GM12878 (cell line): Measurements from ENCODE around the gene TXLNB. TPM values are rescaled to one million over a fixed set of nuclear protein-coding genes. Genes with fewer than 3 reads are reported as not detected.

Source experiments
- ATAC-seq: fragments of 200-7000 bp; cut with Tn5 transposase; 3 replicates; pipeline ENCODE4 v1.9.1; 2020; ENCODE audit warnings: mild to moderate bottlenecking, moderate library complexity
- BruUV-seq: library from RNA; stranded (reverse); fragments of 400-500 nt; replicated peaks from 2 replicates; lab custom pipeline; 2021; lab: Mats Ljungman, UMichigan
- CTCF ChIA-PET: fragments of 300-600 bp; sonication (Branson Sonifier 250); formaldehyde crosslinking; extraction: SDS; loops from one replicate; lab custom pipeline; 2021; ENCODE audit warnings: inconsistent platforms; lab: Yijun Ruan, JAX
- POLR2A ChIA-PET: fragments of 350-600 bp; formaldehyde crosslinking; extraction: SDS; loops from one replicate; lab custom pipeline; 2021; ENCODE audit warnings: inconsistent platforms; lab: Charles Lee
- RAD21 ChIA-PET: fragments of 300-600 bp; sonication (Branson Sonifier 250); formaldehyde crosslinking; loops from one replicate; lab custom pipeline; 2023; ENCODE audit warnings: antibody characterized with exemption; ENCODE audit not compliant: unreplicated experiment; lab: Charles Lee
- SMC1A ChIA-PET: fragments of 300-600 bp; sonication (Branson Sonifier 250); formaldehyde crosslinking; loops from one replicate; lab custom pipeline; 2023; ENCODE audit not compliant: unreplicated experiment, uncharacterized antibody; lab: Charles Lee
- DNase-seq: peaks from one replicate; pipeline ENCODE4 v3.0.0-alpha.2; 2011; ENCODE audit warnings: low read depth, low spot score
- FAIRE-seq: peaks from 3 replicates; lab custom pipeline; 2011; peaks lifted over from hg19 to GRCh38; lab: Jason Lieb, UNC
- H2AFZ ChIP-seq: 2 replicates; pipeline ENCODE4 v1.6.0; 2011; ENCODE audit warnings: low read depth, low read length, control low read depth; ENCODE audit not compliant: control insufficient read depth
- H3K27ac ChIP-seq: 2 replicates; pipeline ENCODE4 v1.5.1; 2011; ENCODE audit warnings: control low read depth; ENCODE audit not compliant: control insufficient read depth, insufficient read depth
- H3K27me3 ChIP-seq, 2 experiments: replicated peaks in 1 of 2; 2 replicates each; pipeline versions ENCODE4 v1.6.0 to v1.6.1; 2011; ENCODE audit warnings: low read length in 1 of 2; ENCODE audit not compliant: control insufficient read depth in 2 of 2, insufficient read depth in 2 of 2
- H3K36me3 ChIP-seq, 2 experiments: 2 replicates each; pipeline ENCODE4 v1.5.1; 2011; ENCODE audit warnings: low read length in 1 of 2; ENCODE audit not compliant: control insufficient read depth in 2 of 2, insufficient read depth in 2 of 2
- H3K4me1 ChIP-seq: 2 replicates; pipeline ENCODE4 v1.6.1; 2011; ENCODE audit warnings: mild to moderate bottlenecking, low read length, moderate library complexity, mixed read lengths; ENCODE audit not compliant: control insufficient read depth, insufficient read depth
- H3K4me2 ChIP-seq: 2 replicates; pipeline ENCODE4 v1.6.0; 2011; ENCODE audit warnings: control low read depth; ENCODE audit not compliant: control insufficient read depth, insufficient read depth
- H3K4me3 ChIP-seq: fragments of 200-600 bp; sonication (generic); 2 replicates; pipeline ENCODE4 v1.5.1; 2016
- H3K79me2 ChIP-seq: 2 replicates; pipeline ENCODE4 v1.6.0; 2011; ENCODE audit warnings: low read length; ENCODE audit not compliant: control insufficient read depth, insufficient read depth
- H3K9ac ChIP-seq: 2 replicates; pipeline ENCODE4 v1.8.0; 2011; ENCODE audit warnings: low read length, control low read depth, mixed read lengths; ENCODE audit not compliant: control insufficient read depth, insufficient read depth
- H3K9me3 ChIP-seq: replicated peaks from 3 replicates; pipeline ENCODE4 v1.5.1; 2011; ENCODE audit warnings: mild to moderate bottlenecking, low read length; ENCODE audit not compliant: control insufficient read depth, insufficient read depth
- H4K20me1 ChIP-seq: 2 replicates; pipeline ENCODE4 v1.6.0; 2011; ENCODE audit not compliant: control insufficient read depth, insufficient read depth
- BCL11A ChIP-seq: IDR thresholded peaks from 2 replicates; pipeline ENCODE4 v1.6.1; 2011; ENCODE audit warnings: low read depth, low read length
- CTCF ChIP-seq, 3 experiments: IDR thresholded peaks in 2 of 3; conservative IDR thresholded peaks in 1 of 3; 2 replicates each; pipeline ENCODE4 v1.5.1; 2011; ENCODE audit warnings: low read depth in 3 of 3, low read length in 3 of 3, mild to moderate bottlenecking in 3 of 3, control low read depth in 2 of 3, moderate library complexity in 2 of 3, inconsistent platforms in 1 of 3, mixed read lengths in 1 of 3; ENCODE audit not compliant: control insufficient read depth in 2 of 3, insufficient read depth in 1 of 3; ENCODE audit errors: extremely low read depth in 1 of 3
- EGR1 ChIP-seq, 2 experiments: IDR thresholded peaks; 1 replicate in 1 of 2; 2 replicates in 1 of 2; pipeline ENCODE4 v1.6.1; 2011 to 2012; ENCODE audit warnings: low read depth in 2 of 2, low read length in 2 of 2, borderline replicate concordance in 1 of 2, mild to moderate bottlenecking in 1 of 2, moderate library complexity in 1 of 2
- EP300 ChIP-seq, 2 experiments: fragments of 150-350 bp in 1 of 2; IDR thresholded peaks; 2 replicates each; pipeline ENCODE4 v1.6.1; 2011 to 2012; ENCODE audit warnings: low read depth in 2 of 2, low read length in 2 of 2, borderline replicate concordance in 1 of 2, improper control_type of control experiment in 1 of 2, inconsistent platforms in 1 of 2; ENCODE audit not compliant: control insufficient read depth in 1 of 2
- HCFC1 ChIP-seq: fragments of 150-350 bp; IDR thresholded peaks from 2 replicates; pipeline ENCODE4 v1.6.1; 2014; ENCODE audit warnings: low read length
- HSF1 ChIP-seq: fragments of 150-350 bp; IDR thresholded peaks from 2 replicates; pipeline ENCODE4 v1.6.1; 2014; ENCODE audit warnings: mild to moderate bottlenecking, low read depth, low read length
- IKZF2 ChIP-seq, 2 experiments: fragments of 450-650 bp; IDR thresholded peaks; 2 replicates each; pipeline ENCODE4 v1.6.1; 2017; ENCODE audit warnings: mild to moderate bottlenecking in 2 of 2, moderate library complexity in 2 of 2
- IRF4 ChIP-seq: IDR thresholded peaks from 2 replicates; pipeline ENCODE4 v1.6.1; 2011; ENCODE audit warnings: low read depth, low read length
- KAT2A ChIP-seq: conservative IDR thresholded peaks from 2 replicates; pipeline ENCODE4 v1.6.1; 2011; ENCODE audit warnings: low read depth, low read length; ENCODE audit not compliant: control insufficient read depth
- RAD21 ChIP-seq: IDR thresholded peaks from 2 replicates; pipeline ENCODE4 v1.6.1; 2011; ENCODE audit warnings: mild to moderate bottlenecking, low read depth, low read length, moderate library complexity; ENCODE audit not compliant: insufficient read depth
- RCOR1 ChIP-seq: conservative IDR thresholded peaks from 2 replicates; pipeline ENCODE4 v1.6.1; 2012; ENCODE audit warnings: low read depth, low read length, improper control_type of control experiment
- ZBED1 ChIP-seq: IDR thresholded peaks from 2 replicates; pipeline ENCODE4 v1.6.1; 2016; ENCODE audit warnings: borderline replicate concordance
- ZNF207 ChIP-seq: fragments of 450-650 bp; IDR thresholded peaks from 2 replicates; pipeline ENCODE4 v1.6.1; 2014; ENCODE audit warnings: antibody characterized with exemption, mild to moderate bottlenecking, borderline replicate concordance
- WGBS: methylation state at CpG from one replicate; pipeline ENCODE4 v1.1.6; 2016; ENCODE audit warnings: low lambda C conversion rate; ENCODE audit not compliant: insufficient replicate concordance, insufficient coverage; ENCODE audit errors: missing lambda C conversion rate; 5-methylcytosine and 5-hydroxymethylcytosine counted together
- in situ Hi-C: fragments of 300-500 bp; cut with MboI; formaldehyde crosslinking; loops from 9 replicates; pipeline ENCODE4 v1.14.3; 2018; ENCODE audit warnings: mixed read lengths
- intact Hi-C: fragments of 100-400 bp; cut with micrococcal nuclease; formaldehyde crosslinking; loops from one replicate; pipeline ENCODE4 v1.14.2; 2022; ENCODE audit not compliant: unreplicated experiment
- polyA plus RNA-seq, 11 experiments: library from polyadenylated mRNA; depleted of rRNA in 4 of 11; unstranded in 6 of 11; stranded (reverse) in 5 of 11; fragments of >200 nt; fragmentation: Nextera tagmentation in 4 of 11; fragmentation: Illumina TruSeq in 1 of 11; extraction: Ambion mirVana in 4 of 11; extraction: Trizol in 1 of 11; gene quantifications; 1 replicate in 1 of 11; 2 replicates in 10 of 11; pipeline versions ENCODE4 v1.2.1 to v1.2.3, GENCODE V29; 2011 to 2016; ENCODE audit warnings: inconsistent platforms in 2 of 11, missing spikeins in 2 of 11, low read depth in 1 of 11
- total RNA-seq, 4 experiments: library from RNA; depleted of rRNA in 3 of 4; stranded (reverse); fragments of >200 nt in 3 of 4; fragmentation: Illumina TruSeq in 1 of 4; extraction: Trizol in 1 of 4; gene quantifications; 2 replicates each; pipeline versions ENCODE4 v1.2.1 to v1.2.3, GENCODE V29; 2013 to 2021
- TF ChIP-seq, protein P1 (sequence below): IDR thresholded peaks from 2 replicates; pipeline ENCODE4 v1.6.1; 2011; ENCODE audit warnings: borderline replicate concordance, low read depth, mild to moderate bottlenecking, moderate library complexity, mixed read lengths, low read length; ENCODE audit not compliant: insufficient read depth; ENCODE audit errors: extremely low read length

The TXLNB gene
- total and polyA plus RNA-seq, 10 of the 15 experiments (the other 5 are each of a cell fraction or from before 2014, with no cell fraction given) = 0.07 to 1.3 (median 0.22) TPM; not detected in 1

DNA sequence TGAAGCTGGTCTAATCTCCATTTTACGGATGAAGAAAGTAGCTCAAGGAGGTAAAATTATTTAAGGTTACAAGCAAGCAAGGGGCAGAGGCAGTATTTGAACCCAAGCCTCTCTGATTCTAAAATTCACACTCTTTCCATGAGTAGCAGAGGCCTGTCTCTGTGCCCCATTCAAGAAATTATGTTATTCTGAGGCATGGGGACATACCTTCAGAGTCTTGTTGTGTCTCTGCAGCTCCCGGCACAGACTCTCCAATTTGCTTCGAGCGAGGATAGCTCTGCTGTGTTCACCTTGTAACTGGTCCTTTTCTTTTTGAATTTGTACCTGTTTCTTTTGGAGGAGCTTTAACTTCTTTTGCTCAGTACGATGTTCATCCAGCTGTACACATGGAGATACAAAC, 21.5 kb downstream of the TXLNB start:
- ChIA-PET POLR2A (interaction anchor here (0.7 to 2.0 kb wide), 9 partner anchors 9 to 73 kb away, joined by 3 to 10 read pairs (median 4); partner anchors contain the start of gene TXLNB), SMC1A (interaction anchor here (0.7 to 4.2 kb wide), 22 partner anchors 8 to 103 kb away, joined by 3 to 52 read pairs (median 4); partner anchors contain the start of gene TXLNB), RAD21 (interaction anchor here (0.7 to 3.2 kb wide), 11 partner anchors 10 to 105 kb away, joined by 3 to 39 read pairs (median 7); partner anchors contain the start of genes CITED2 and TXLNB), CTCF (interaction anchor here (0.8 to 3.7 kb wide), 13 partner anchors 8 to 99 kb away, joined by 3 to 21 read pairs (median 4); partner anchors contain the start of gene TXLNB)
- intact Hi-C loops (no loop called here), in situ Hi-C loops (no loop called here)
- Histone ChIP-seq H3K27ac (peak overlapping the region; percentile 14; the same call in 1 of the 2 replicates), H4K20me1 (no peaks in the 10 kb centered on the region), H3K4me2 (peak overlapping the region; percentile 32), H3K36me3 (no peaks in the 10 kb centered on the region), H2AFZ (peak overlapping the region; percentile 22), H3K4me1 (peaks cover 6% of the 10 kb centered on the region), H3K4me3 (no peak overlapping the region), H3K9ac (no peak overlapping the region; the same call in 1 of the 2 replicates), H3K79me2 (no peaks in the 10 kb centered on the region), H3K27me3 (no peaks in the 10 kb centered on the region), H3K9me3 (no peaks in the 10 kb centered on the region)
- DNase-seq = no peak
- BruUV-seq = no TSS peak
- peak; percentile 64 for ATAC-seq
- no peak for FAIRE-seq
- 81% methylated on average over 5 of the region's 5 CpGs for WGBS
- no peak for TF ChIP-seq EGR1 (IDR thresholded peaks at IDR 0.05; ENCODE audit: borderline replicate concordance in 1 of 2, low read depth in 2 of 2, low read length in 2 of 2)
- TF ChIP-seq IRF4 = no peak
- TF ChIP-seq RCOR1 = no peak
- TF ChIP-seq IKZF2 (IDR thresholded peaks at IDR 0.05) = no peak
- TF ChIP-seq ZBED1 = no peak
- no peak for TF ChIP-seq CTCF (IDR thresholded peaks at IDR 0.05 in 2 of 3, conservative IDR thresholded peaks at IDR 0.05 in 1 of 3; ENCODE audit: control insufficient read depth in 2 of 3, extremely low read depth in 1 of 3, insufficient read depth in 1 of 3, low read depth in 3 of 3, low read length in 3 of 3)
- TF ChIP-seq EP300 (IDR thresholded peaks at IDR 0.05; ENCODE audit: borderline replicate concordance in 1 of 2, control insufficient read depth in 1 of 2, low read depth in 2 of 2, low read length in 2 of 2) = no peak
- no peak for TF ChIP-seq HSF1
- no peak for TF ChIP-seq KAT2A
- TF ChIP-seq, protein P1, sequence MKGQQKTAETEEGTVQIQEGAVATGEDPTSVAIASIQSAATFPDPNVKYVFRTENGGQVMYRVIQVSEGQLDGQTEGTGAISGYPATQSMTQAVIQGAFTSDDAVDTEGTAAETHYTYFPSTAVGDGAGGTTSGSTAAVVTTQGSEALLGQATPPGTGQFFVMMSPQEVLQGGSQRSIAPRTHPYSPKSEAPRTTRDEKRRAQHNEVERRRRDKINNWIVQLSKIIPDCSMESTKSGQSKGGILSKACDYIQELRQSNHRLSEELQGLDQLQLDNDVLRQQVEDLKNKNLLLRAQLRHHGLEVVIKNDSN = no peak
- TF ChIP-seq BCL11A = no peak
- TF ChIP-seq HCFC1 = no peak
- no peak for TF ChIP-seq ZNF207
- TF ChIP-seq RAD21 = no peak
